Measurements from ENCODE around the gene BRD9. TPM values are rescaled to one million over a fixed set of nuclear protein-coding genes. Genes with fewer than 3 reads are reported as not detected.
"Not testable (repeated sequence)": the region's sequence is repeated elsewhere in the genome, so short reads cannot be mapped to it uniquely, and the experiment has no call there.

BRD9 gene
- total RNA-seq, 2 donors from 2014 or later, result 58.2 to 67.9 TPM

GRCh38 chr5:846602-847091, 46.0 kb downstream of the BRD9 start:
- H3K36me3 ChIP-seq (ENCODE audit: control insufficient read depth, insufficient read depth, low read length); H3K4me1 Mint-ChIP-seq; H3K27me3 ChIP-seq (ENCODE audit: control insufficient read depth, insufficient read depth, low read length, poor library complexity, severe bottlenecking); H3K4me1 ChIP-seq (ENCODE audit: control insufficient read depth, insufficient read depth, low read length); H3K9me3 Mint-ChIP-seq; H3K4me3 ChIP-seq (ENCODE audit: low read length); H3K9me3 ChIP-seq (ENCODE audit: control insufficient read depth, low read length); DNase-seq; H3K36me3 Mint-ChIP-seq (ENCODE audit: low read depth); H3K27ac ChIP-seq (ENCODE audit: low read depth, low read length); H3K4me3 Mint-ChIP-seq; H3K9ac ChIP-seq (ENCODE audit: extremely low read depth, low read length, poor library complexity, severe bottlenecking); H3K27me3 Mint-ChIP-seq (ENCODE audit: insufficient read depth): not testable (repeated sequence)
- H3K27ac Mint-ChIP-seq, result peak overlapping the region; percentile 1
- 88 to 94% methylated on average over 16 to 18 of the region's 18 CpGs for WGBS, 2 experiments (ENCODE audit: insufficient coverage in 1 of 2, insufficient read length in 1 of 2)

GRCh38 chr5:845676-846601, 46.7 kb downstream of the BRD9 start:
- not testable (repeated sequence) for DNase-seq; H3K36me3 ChIP-seq (ENCODE audit: control insufficient read depth, insufficient read depth, low read length); H3K27me3 Mint-ChIP-seq (ENCODE audit: insufficient read depth); H3K36me3 Mint-ChIP-seq (ENCODE audit: low read depth); H3K27ac ChIP-seq (ENCODE audit: low read depth, low read length); H3K9me3 Mint-ChIP-seq; H3K27me3 ChIP-seq (ENCODE audit: control insufficient read depth, insufficient read depth, low read length, poor library complexity, severe bottlenecking); H3K9me3 ChIP-seq (ENCODE audit: control insufficient read depth, low read length); H3K4me1 Mint-ChIP-seq; H3K4me1 ChIP-seq (ENCODE audit: control insufficient read depth, insufficient read depth, low read length); H3K9ac ChIP-seq (ENCODE audit: extremely low read depth, low read length, poor library complexity, severe bottlenecking); H3K4me3 ChIP-seq (ENCODE audit: low read length); H3K4me3 Mint-ChIP-seq
- peak overlapping the region; percentile 1 for H3K27ac Mint-ChIP-seq
- WGBS, 2 experiments (ENCODE audit: insufficient coverage in 1 of 2, insufficient read length in 1 of 2), result 93% methylated on average over 2 to 21 of the region's 35 CpGs

GRCh38 chr5:845031-845675, 47.4 kb downstream of the BRD9 start:
- not testable (repeated sequence) for H3K4me3 Mint-ChIP-seq; H3K9me3 Mint-ChIP-seq; H3K27me3 ChIP-seq (ENCODE audit: control insufficient read depth, insufficient read depth, low read length, poor library complexity, severe bottlenecking); H3K9ac ChIP-seq (ENCODE audit: extremely low read depth, low read length, poor library complexity, severe bottlenecking); H3K4me1 Mint-ChIP-seq; H3K4me3 ChIP-seq (ENCODE audit: low read length); H3K9me3 ChIP-seq (ENCODE audit: control insufficient read depth, low read length); H3K27me3 Mint-ChIP-seq (ENCODE audit: insufficient read depth); DNase-seq; H3K27ac ChIP-seq (ENCODE audit: low read depth, low read length); H3K36me3 Mint-ChIP-seq (ENCODE audit: low read depth); H3K4me1 ChIP-seq (ENCODE audit: control insufficient read depth, insufficient read depth, low read length); H3K36me3 ChIP-seq (ENCODE audit: control insufficient read depth, insufficient read depth, low read length); H3K27ac Mint-ChIP-seq
- WGBS, 2 experiments (ENCODE audit: insufficient coverage in 1 of 2, insufficient read length in 1 of 2), result 85 to 92% methylated on average over 5 to 12 of the region's 21 CpGs

GRCh38 chr5:844426-844825, 48.2 kb downstream of the BRD9 start:
- not testable (repeated sequence) for H3K9ac ChIP-seq (ENCODE audit: extremely low read depth, low read length, poor library complexity, severe bottlenecking); H3K4me3 ChIP-seq (ENCODE audit: low read length); H3K36me3 Mint-ChIP-seq (ENCODE audit: low read depth); H3K4me1 ChIP-seq (ENCODE audit: control insufficient read depth, insufficient read depth, low read length); H3K4me3 Mint-ChIP-seq; H3K27me3 Mint-ChIP-seq (ENCODE audit: insufficient read depth); H3K9me3 Mint-ChIP-seq; H3K27me3 ChIP-seq (ENCODE audit: control insufficient read depth, insufficient read depth, low read length, poor library complexity, severe bottlenecking); H3K27ac ChIP-seq (ENCODE audit: low read depth, low read length); H3K36me3 ChIP-seq (ENCODE audit: control insufficient read depth, insufficient read depth, low read length); H3K9me3 ChIP-seq (ENCODE audit: control insufficient read depth, low read length); H3K4me1 Mint-ChIP-seq; H3K27ac Mint-ChIP-seq; DNase-seq
- WGBS, 2 experiments (ENCODE audit: insufficient coverage in 1 of 2, insufficient read length in 1 of 2), result 95 to 100% methylated on average over 5 to 14 of the region's 16 CpGs
